NCI-H524 (cell line): Measurements from ENCODE around the gene CYREN.
A peak's percentile ranks its signal among the peaks of the same experiment; 100 is the strongest.
"Not testable (repeated sequence)": the region's sequence is repeated elsewhere in the genome, so short reads cannot be mapped to it uniquely, and the experiment has no call there.

Experiments
- DNase-seq, 2 experiments: peaks; one replicate each; lab custom pipeline; 2025; lab: John Stamatoyannopoulos, UW

The CYREN gene

DNA sequence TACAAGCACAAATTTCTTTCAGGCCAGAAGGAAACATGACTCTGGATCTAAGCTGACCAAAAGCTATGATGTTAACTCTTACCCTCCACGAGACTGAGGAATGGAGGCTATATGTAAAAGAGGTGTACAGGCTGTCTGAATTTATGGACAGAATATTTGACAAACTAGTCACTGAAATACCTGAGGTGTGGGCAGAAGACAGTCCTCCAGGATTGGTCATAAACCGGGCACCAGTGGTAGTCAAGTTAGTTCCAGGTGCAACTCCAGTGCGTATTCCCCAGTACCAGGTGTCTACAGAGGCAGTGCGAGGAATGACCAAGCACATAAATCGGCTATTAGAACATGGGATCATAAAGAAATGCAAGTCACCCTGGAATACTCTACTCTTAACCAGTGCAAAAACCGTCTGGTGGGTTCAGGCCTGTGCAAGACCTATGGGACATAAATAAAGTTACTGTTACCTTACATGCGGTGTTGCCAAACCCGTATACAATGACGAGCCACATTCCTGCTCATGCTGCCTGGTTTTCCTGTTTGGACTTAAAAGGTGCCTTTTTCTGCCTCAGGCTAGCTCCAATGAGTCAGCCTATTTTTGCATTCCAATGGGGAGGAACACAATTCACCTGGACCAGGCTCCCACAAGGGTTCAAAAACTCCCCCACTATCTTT is 6.7 kb upstream of the CYREN start:
- DNase-seq, result no peak

- no peak for DNase-seq
These were observed 5.4 kb upstream of the CYREN start for GRCh38 chr7:135175931-135176330.

GRCh38 chr7:135174941-135175340 is 4.4 kb upstream of the CYREN start:
- DNase-seq, result no peak

GRCh38 chr7:135173916-135174315 is 3.4 kb upstream of the CYREN start:
- not testable (repeated sequence) for DNase-seq

GRCh38 chr7:135171581-135172291 is 1.2 kb upstream of the CYREN start:
- not testable (repeated sequence) for DNase-seq

GRCh38 chr7:135170998-135171481 is 533 bp upstream of the CYREN start:
- not testable (repeated sequence) for DNase-seq

DNA sequence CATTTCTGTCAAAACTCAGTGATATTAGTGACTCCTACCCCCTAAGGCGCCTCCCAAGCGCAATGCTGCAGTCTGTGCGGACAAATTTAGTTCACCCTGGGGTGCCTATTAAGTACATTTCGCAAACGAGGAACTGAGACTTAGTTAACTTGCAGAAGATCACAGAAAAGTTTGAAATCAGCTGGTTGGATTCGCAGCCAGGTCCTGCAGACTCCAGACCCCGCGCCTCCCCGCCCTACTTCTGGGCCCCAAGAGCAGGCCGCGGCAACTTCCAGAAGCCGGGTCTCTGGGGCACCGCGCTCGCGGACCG is 588 bp downstream of the CYREN start:
- no peak for DNase-seq

DNA sequence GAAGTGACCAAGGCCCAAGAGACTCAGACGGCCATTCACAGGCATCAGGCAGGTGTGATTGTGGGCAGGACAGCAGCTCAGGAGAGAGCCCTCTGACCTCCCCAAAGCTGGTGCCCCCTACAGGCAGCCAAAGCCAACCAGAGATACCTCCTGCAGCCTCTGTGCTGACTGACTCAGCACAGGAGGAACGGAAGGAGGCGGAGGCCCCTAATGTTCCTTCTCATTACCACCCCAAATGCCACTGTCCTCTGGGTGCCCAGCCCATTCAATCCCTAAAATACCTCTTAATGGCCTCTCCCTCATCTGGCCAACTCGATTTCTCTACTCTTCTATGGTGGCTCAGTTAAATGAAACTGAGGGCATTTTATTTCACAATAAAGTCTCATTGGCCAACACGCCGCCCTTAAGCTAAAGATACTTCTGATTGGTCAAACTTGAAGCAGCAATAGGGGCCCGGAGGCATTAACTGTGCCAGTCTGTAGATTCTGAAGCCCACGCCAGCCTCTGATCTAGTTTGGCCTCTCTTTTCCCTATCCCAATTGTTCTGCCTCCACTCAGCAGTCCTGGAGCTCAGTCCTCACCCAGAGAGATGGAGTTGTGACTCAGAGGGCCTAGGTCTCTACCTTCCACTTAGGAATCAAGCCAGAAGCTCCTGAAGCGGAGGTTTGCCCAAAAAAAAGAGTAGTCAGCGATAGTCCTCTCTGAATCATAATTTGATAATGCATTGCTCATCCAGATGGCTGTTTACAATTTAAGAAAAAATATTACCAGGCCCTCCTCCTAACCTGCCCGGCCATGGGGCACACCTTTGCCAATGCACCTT is 1.2 kb downstream of the CYREN start:
- DNase-seq, result peak in 1 of 2 experiments; percentile 7

DNA sequence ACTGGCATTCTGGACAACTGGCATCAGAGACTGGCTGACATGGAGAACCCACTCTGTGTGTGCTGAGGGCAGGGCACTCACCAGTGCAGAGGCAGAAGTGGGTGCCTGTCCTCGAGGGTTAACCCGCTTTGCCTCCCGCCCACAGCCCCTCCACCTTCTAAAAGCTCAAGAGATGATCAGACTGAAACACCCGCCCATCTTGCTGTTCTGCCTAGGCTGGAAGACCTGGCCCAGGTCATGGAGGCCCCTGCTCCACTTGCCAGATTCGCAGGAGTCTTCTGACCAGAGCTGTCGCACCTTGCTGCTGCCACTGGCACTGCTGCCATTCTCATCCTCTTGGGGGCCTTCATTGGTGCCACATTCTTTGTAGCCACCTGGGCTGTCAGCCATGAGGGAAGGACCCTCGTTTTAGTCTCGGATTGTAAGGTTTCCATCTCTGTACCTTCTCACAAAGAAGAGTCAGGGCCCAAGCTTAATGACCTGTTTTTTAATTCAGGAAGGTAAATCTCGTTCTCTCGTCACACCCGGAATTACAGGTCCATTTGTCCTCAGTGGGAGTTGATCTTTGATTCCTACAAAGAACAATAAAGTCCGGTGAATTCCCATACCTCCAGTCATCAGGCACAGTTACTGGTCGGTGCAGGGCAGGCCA is 1.9 kb downstream of the CYREN start:
- no peak for DNase-seq

- DNase-seq, result no peak
These were observed 2.5 kb downstream of the CYREN start for GRCh38 chr7:135168001-135168400.

- no peak for DNase-seq
These were observed 3.1 kb downstream of the CYREN start for GRCh38 chr7:135167365-135167917.

GRCh38 chr7:135166338-135166990 is 4.0 kb downstream of the CYREN start:
- DNase-seq, result no peak

GRCh38 chr7:135165862-135166261 is 4.6 kb downstream of the CYREN start:
- no peak for DNase-seq

DNA sequence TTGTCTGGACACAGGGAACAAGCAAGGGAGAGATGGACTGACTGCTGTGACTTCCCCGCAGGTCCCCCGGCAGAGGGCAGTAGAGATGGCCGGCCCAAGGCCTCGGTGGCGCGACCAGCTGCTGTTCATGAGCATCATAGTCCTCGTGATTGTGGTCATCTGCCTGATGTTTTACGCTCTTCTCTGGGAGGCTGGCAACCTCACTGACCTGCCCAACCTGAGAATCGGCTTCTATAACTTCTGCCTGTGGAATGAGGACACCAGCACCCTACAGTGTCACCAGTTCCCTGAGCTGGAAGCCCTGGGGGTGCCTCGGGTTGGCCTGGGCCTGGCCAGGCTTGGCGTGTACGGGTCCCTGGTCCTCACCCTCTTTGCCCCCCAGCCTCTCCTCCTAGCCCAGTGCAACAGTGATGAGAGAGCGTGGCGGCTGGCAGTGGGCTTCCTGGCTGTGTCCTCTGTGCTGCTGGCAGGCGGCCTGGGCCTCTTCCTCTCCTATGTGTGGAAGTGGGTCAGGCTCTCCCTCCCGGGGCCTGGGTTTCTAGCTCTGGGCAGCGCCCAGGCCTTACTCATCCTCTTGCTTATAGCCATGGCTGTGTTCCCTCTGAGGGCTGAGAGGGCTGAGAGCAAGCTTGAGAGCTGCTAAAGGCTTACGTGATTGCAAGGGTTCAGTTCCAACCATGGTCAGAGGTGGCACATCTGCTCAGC is 6.0 kb downstream of the CYREN start:
- DNase-seq, result peak in 1 of 2 experiments; percentile 4

DNA sequence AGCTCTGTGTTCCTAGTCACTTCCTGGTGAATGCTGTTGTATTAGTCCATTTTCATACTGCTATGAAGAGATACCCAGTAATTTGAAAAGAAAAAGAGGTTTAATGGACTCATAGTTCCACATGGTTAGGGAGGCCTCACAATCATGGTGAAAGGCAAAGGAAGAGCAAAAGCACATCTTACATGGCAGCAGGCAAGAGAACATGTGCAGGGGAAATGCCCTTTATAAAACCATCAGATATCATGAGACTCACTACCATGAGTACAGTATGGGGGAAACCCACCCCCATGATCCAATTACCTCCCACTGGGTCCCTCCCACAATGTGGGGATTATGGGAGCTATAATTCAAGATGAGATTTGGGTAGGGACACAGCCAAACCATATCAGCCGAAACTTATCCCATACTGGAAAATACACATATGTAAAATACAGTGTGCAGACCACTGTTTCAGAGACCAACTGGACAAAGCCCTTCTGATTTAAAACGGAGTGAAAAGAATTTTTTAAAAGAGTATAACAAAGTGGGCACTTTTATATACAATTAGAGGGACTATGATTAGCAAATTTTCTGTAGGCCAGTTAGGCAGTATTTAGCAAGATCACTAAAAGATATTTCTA is 8.0 kb downstream of the CYREN start:
- no peak for DNase-seq

DNA sequence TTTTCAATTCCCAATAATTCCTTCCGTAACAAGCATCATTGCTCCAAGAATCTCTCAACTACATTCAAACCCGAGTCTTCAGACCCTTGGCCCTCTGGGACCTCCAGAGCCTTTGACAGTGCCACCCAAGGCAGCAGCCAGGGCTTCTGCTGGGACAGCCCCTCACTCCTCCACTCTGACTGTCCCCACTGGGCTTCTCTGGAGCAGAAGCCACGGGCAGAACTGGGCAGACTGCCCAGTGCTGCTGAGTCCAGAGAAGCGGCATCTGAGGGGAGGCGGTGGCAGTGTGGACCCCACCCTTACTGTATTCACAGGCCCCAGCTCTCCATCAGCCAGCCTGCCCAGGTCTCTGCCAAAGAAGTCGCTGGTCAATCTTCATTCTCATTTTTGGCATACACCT is 8.8 kb downstream of the CYREN start:
- DNase-seq, result no peak

- no peak for DNase-seq
These were observed 9.5 kb downstream of the CYREN start for GRCh38 chr7:135160858-135161653.

GRCh38 chr7:135160098-135160857 is 10.2 kb downstream of the CYREN start:
- no peak for DNase-seq
